Stomach smooth muscle (tissue), 2 donors: ENCODE data around the gene IL13RA2.

Experiments used
- H3K27ac ChIP-seq: one replicate; pipeline ENCODE4 v1.7.0; 2013; ENCODE audit warnings: mild to moderate bottlenecking, low read length, inconsistent platforms
- H3K27me3 ChIP-seq, 2 donors: one replicate each; pipeline ENCODE4 v1.7.0; 2013; ENCODE audit warnings: low read length in 2 of 2; ENCODE audit not compliant: insufficient read depth in 2 of 2, control insufficient read depth in 1 of 2
- H3K36me3 ChIP-seq, 2 donors: one replicate each; pipeline ENCODE4 v1.7.0; 2013; ENCODE audit warnings: low read length in 2 of 2; ENCODE audit not compliant: control insufficient read depth in 2 of 2, insufficient read depth in 2 of 2
- H3K4me1 ChIP-seq: one replicate; pipeline ENCODE4 v1.7.0; 2013; ENCODE audit warnings: low read length; ENCODE audit not compliant: control insufficient read depth, insufficient read depth
- H3K4me3 ChIP-seq, 2 donors: one replicate each; pipeline ENCODE4 v1.7.0; 2013; ENCODE audit warnings: low read length in 2 of 2
- H3K9ac ChIP-seq, 2 donors: one replicate each; pipeline ENCODE4 v1.7.0; 2013; ENCODE audit warnings: low read length in 2 of 2, mild to moderate bottlenecking in 1 of 2
- H3K9me3 ChIP-seq, 2 donors: one replicate each; pipeline ENCODE4 v1.7.0; 2013; ENCODE audit warnings: low read length in 2 of 2; ENCODE audit not compliant: control insufficient read depth in 2 of 2
- donor health status: healthy.
- donor health status: Pancreatic carcinoma.

The IL13RA2 gene

GRCh38 chrX:115031989-115032388, 14.6 kb upstream of the IL13RA2 start:
- Histone ChIP-seq H3K9ac (no peak overlapping the region), H3K36me3 (no peaks in the 10 kb centered on the region), H3K27ac (no peak overlapping the region), H3K9me3 (no peaks in the 10 kb centered on the region), H3K4me1 (no peaks in the 10 kb centered on the region), H3K4me3 (no peak overlapping the region), H3K27me3 (peaks cover 0 to 3% of the 10 kb centered on the region in 2 donors)

- Histone ChIP-seq H3K9ac (no peak overlapping the region), H3K9me3 (no peaks in the 10 kb centered on the region), H3K36me3 (no peaks in the 10 kb centered on the region), H3K4me1 (no peaks in the 10 kb centered on the region), H3K4me3 (no peak overlapping the region), H3K27ac (no peak overlapping the region), H3K27me3 (peaks cover 0 to 3% of the 10 kb centered on the region in 2 donors)
These were observed 13.2 kb upstream of the IL13RA2 start for GRCh38 chrX:115030625-115031024.

- Histone ChIP-seq H3K36me3 (no peaks in the 10 kb centered on the region), H3K27ac (no peak overlapping the region), H3K9me3 (no peaks in the 10 kb centered on the region), H3K4me1 (no peaks in the 10 kb centered on the region), H3K4me3 (no peak overlapping the region), H3K9ac (no peak overlapping the region), H3K27me3 (peaks cover 0 to 3% of the 10 kb centered on the region in 2 donors)
These were observed 12.6 kb upstream of the IL13RA2 start for GRCh38 chrX:115029869-115030570.

GRCh38 chrX:115029440-115029839, 12.0 kb upstream of the IL13RA2 start:
- Histone ChIP-seq H3K27me3 (peaks cover 0 to 3% of the 10 kb centered on the region in 2 donors), H3K4me1 (no peaks in the 10 kb centered on the region), H3K9ac (no peak overlapping the region), H3K4me3 (no peak overlapping the region), H3K9me3 (no peaks in the 10 kb centered on the region), H3K27ac (no peak overlapping the region), H3K36me3 (no peaks in the 10 kb centered on the region)

GRCh38 chrX:115023811-115024210, 6.4 kb upstream of the IL13RA2 start:
- no peak overlapping the region for H3K27ac ChIP-seq
- H3K4me1 ChIP-seq, result no peaks in the 10 kb centered on the region

GRCh38 chrX:115023139-115023538, 5.7 kb upstream of the IL13RA2 start:
- Histone ChIP-seq H3K27ac (no peak overlapping the region), H3K9me3 (no peaks in the 10 kb centered on the region), H3K9ac (no peak overlapping the region), H3K4me1 (no peaks in the 10 kb centered on the region), H3K4me3 (no peak overlapping the region), H3K27me3 (no peaks in the 10 kb centered on the region), H3K36me3 (no peaks in the 10 kb centered on the region)

More at GRCh38 chrX:115023811-115024210, 6.4 kb upstream of the IL13RA2 start:
- H3K27me3 ChIP-seq, result no peaks in the 10 kb centered on the region
- H3K9ac ChIP-seq, result no peak overlapping the region
- no peak overlapping the region for H3K4me3 ChIP-seq
- H3K36me3 ChIP-seq, result no peaks in the 10 kb centered on the region
- H3K9me3 ChIP-seq, result no peaks in the 10 kb centered on the region

- H3K27me3 ChIP-seq, result no peaks in the 10 kb centered on the region
- H3K9me3 ChIP-seq, result no peaks in the 10 kb centered on the region
- H3K4me3 ChIP-seq, result no peak overlapping the region
These were observed 3.7 kb upstream of the IL13RA2 start for GRCh38 chrX:115021121-115021520.

GRCh38 chrX:115018944-115019343, 1.5 kb upstream of the IL13RA2 start:
- Histone ChIP-seq H3K9me3 (no peaks in the 10 kb centered on the region), H3K27ac (no peak overlapping the region), H3K36me3 (no peaks in the 10 kb centered on the region), H3K4me1 (no peaks in the 10 kb centered on the region), H3K9ac (no peak overlapping the region), H3K4me3 (no peak overlapping the region), H3K27me3 (peaks cover 0 to 3% of the 10 kb centered on the region in 2 donors)

More at GRCh38 chrX:115021121-115021520, 3.7 kb upstream of the IL13RA2 start:
- Histone ChIP-seq H3K9ac (no peak overlapping the region), H3K27ac (no peak overlapping the region), H3K4me1 (no peaks in the 10 kb centered on the region), H3K36me3 (no peaks in the 10 kb centered on the region)

- no peak overlapping the region for H3K4me3 ChIP-seq
These were observed 728 bp upstream of the IL13RA2 start for GRCh38 chrX:115018040-115018647.

GRCh38 chrX:115013705-115014104, 3.7 kb downstream of the IL13RA2 start:
- Histone ChIP-seq H3K9ac (no peak overlapping the region), H3K27me3 (peaks cover 0 to 3% of the 10 kb centered on the region in 2 donors), H3K36me3 (no peaks in the 10 kb centered on the region), H3K27ac (no peak overlapping the region), H3K4me3 (no peak overlapping the region), H3K4me1 (no peaks in the 10 kb centered on the region), H3K9me3 (no peaks in the 10 kb centered on the region)

More at GRCh38 chrX:115018040-115018647, 728 bp upstream of the IL13RA2 start:
- H3K4me1 ChIP-seq, result no peaks in the 10 kb centered on the region
- H3K9me3 ChIP-seq, result no peaks in the 10 kb centered on the region
- no peak overlapping the region for H3K27ac ChIP-seq
- no peak overlapping the region for H3K9ac ChIP-seq
- H3K36me3 ChIP-seq, result no peaks in the 10 kb centered on the region
- peaks cover 0 to 3% of the 10 kb centered on the region in 2 donors for H3K27me3 ChIP-seq

- Histone ChIP-seq H3K27ac (no peak overlapping the region), H3K27me3 (peaks cover 0 to 3% of the 10 kb centered on the region in 2 donors), H3K36me3 (no peaks in the 10 kb centered on the region), H3K9ac (no peak overlapping the region), H3K4me1 (no peaks in the 10 kb centered on the region), H3K4me3 (no peak overlapping the region), H3K9me3 (no peaks in the 10 kb centered on the region)
These were observed 6.0 kb downstream of the IL13RA2 start for GRCh38 chrX:115011428-115011827.
